Body of pancreas (tissue), 4 donors: ENCODE results near the gene GARNL3. TPM values are rescaled to one million over a fixed set of nuclear protein-coding genes. Genes with fewer than 3 reads are reported as not detected.
A peak's percentile ranks its signal among the peaks of the same experiment; 100 is the strongest.

Experiments
- ATAC-seq: fragments of 150-250 bp; one replicate; pipeline ENCODE4 v1.9.1; 2016
- DNase-seq, 4 donors: peaks; one replicate each; pipeline ENCODE4 v3.0.0-alpha.2; 2019
- H3K27ac ChIP-seq, 4 donors: fragments of 200-600 bp; sonication (generic); 1 replicate in 3 of 4; 2 replicates in 1 of 4; pipeline versions ENCODE4 v1.5.1 to v1.6.1; 2016 to 2019; ENCODE audit warnings: mild to moderate bottlenecking in 1 of 4, mixed read lengths in 1 of 4, moderate library complexity in 1 of 4
- H3K27me3 ChIP-seq, 2 donors: fragments of 200-600 bp; sonication (generic); one replicate each; pipeline ENCODE4 v1.6.0; 2016; ENCODE audit warnings: mild to moderate bottlenecking in 1 of 2
- H3K36me3 ChIP-seq, 2 donors: fragments of 200-600 bp; sonication (generic); replicated peaks in 1 of 2; 2 replicates each; pipeline ENCODE4 v1.5.1; 2016; ENCODE audit warnings: low read depth in 2 of 2; ENCODE audit not compliant: insufficient read depth in 1 of 2
- H3K4me1 ChIP-seq: fragments of 200-600 bp; sonication (generic); one replicate; pipeline ENCODE4 v1.6.0; 2016
- H3K4me3 ChIP-seq, 2 donors: fragments of 200-600 bp; sonication (generic); 1 replicate in 1 of 2; 2 replicates in 1 of 2; pipeline ENCODE4 v1.5.1; 2016 to 2019
- H3K9me3 ChIP-seq, 3 donors: fragments of 200-600 bp; sonication (generic); 1 replicate in 2 of 3; 2 replicates in 1 of 3; pipeline ENCODE4 v1.5.1; 2016
- POLR2A ChIP-seq, 3 donors: fragments of 450-650 bp; IDR thresholded peaks; one replicate each; pipeline ENCODE4 v1.6.1; 2016; ENCODE audit warnings: antibody characterized with exemption in 3 of 3, mild to moderate bottlenecking in 2 of 3
- WGBS, 2 donors: methylation state at CpG; one replicate each; pipeline ENCODE4 v1.1.5; 2017; 5-methylcytosine and 5-hydroxymethylcytosine counted together
- intact Hi-C: fragments of 100-400 bp; cut with DNase I; formaldehyde crosslinking; loops from one replicate; pipeline ENCODE4 v1.15.1; 2023
- total RNA-seq, 2 donors: library from RNA; depleted of rRNA; stranded (reverse); fragments of >200 nt; gene quantifications; one replicate each; pipeline ENCODE4 v1.1.0, GENCODE V29; 2016
- TF ChIP-seq, protein P1 (sequence below), 7 experiments: fragments of 450-650 bp in 4 of 7; fragments of 200-600 bp in 3 of 7; sonication (generic) in 3 of 7; IDR thresholded peaks; one replicate each; pipeline ENCODE4 v1.5.1; 2016 to 2019; ENCODE audit warnings: antibody characterized with exemption in 7 of 7

Gene GARNL3
- total RNA-seq, 2 donors from 2014 or later: 5.9 to 23.6 TPM

DNA sequence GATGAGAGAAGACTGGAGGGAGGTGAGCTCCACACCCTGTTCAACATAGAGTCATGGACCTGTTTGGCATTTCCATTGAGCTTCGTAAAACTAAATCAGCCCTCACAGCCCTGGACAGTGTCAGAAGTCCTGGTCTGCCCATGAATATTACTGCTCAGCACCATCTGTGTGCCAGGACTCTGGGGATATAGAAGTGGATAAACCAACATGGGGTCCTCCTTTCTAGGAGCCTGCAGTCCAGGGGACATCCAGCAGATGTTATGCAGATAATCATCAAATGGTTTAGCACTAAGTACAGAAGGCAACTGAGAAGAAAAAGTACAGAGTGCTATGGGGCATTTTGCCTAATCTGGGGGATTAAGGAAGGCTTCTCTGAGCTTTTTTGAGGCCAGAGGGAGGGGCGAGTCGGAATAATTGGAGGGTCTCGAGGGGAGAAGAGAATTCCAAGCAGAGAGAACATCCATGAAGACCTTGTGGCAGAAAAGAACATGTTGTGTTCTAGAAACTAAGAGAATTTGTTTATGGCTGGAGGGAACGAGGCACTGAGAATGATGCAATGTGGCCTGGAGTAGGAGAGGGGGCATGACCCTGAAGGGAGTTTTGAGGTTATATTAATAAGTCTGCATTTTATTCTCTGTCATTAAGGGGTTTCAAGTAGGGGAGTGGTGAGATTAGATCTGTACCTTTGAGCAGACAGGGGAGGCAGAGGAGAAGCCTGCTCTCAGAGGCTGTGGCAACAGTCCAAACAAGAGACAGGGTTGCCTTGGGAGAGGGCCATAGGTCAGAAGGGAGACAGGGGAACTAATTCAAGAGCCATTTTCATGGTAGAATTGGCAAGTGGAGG is 68.9 kb downstream of the GARNL3 start:
- Histone ChIP-seq H3K9me3 (no peaks in the 10 kb centered on the region), H3K36me3 (no peaks in the 10 kb centered on the region), H3K4me3 (no peak overlapping the region), H3K27me3 (no peaks in the 10 kb centered on the region), H3K4me1 (peaks cover 14% of the 10 kb centered on the region), H3K27ac (no peak overlapping the region)
- no peak for TF ChIP-seq POLR2A (IDR thresholded peaks at IDR 0.05)
- TF ChIP-seq, protein P1, sequence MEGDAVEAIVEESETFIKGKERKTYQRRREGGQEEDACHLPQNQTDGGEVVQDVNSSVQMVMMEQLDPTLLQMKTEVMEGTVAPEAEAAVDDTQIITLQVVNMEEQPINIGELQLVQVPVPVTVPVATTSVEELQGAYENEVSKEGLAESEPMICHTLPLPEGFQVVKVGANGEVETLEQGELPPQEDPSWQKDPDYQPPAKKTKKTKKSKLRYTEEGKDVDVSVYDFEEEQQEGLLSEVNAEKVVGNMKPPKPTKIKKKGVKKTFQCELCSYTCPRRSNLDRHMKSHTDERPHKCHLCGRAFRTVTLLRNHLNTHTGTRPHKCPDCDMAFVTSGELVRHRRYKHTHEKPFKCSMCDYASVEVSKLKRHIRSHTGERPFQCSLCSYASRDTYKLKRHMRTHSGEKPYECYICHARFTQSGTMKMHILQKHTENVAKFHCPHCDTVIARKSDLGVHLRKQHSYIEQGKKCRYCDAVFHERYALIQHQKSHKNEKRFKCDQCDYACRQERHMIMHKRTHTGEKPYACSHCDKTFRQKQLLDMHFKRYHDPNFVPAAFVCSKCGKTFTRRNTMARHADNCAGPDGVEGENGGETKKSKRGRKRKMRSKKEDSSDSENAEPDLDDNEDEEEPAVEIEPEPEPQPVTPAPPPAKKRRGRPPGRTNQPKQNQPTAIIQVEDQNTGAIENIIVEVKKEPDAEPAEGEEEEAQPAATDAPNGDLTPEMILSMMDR (IDR thresholded peaks at IDR 0.05): no peak
- ATAC-seq (peak; percentile 24), DNase-seq (no peak)
- intact Hi-C loops: no loop called here
- WGBS, 2 donors: 75 to 82% methylated on average over 5 of the region's 5 CpGs

DNA sequence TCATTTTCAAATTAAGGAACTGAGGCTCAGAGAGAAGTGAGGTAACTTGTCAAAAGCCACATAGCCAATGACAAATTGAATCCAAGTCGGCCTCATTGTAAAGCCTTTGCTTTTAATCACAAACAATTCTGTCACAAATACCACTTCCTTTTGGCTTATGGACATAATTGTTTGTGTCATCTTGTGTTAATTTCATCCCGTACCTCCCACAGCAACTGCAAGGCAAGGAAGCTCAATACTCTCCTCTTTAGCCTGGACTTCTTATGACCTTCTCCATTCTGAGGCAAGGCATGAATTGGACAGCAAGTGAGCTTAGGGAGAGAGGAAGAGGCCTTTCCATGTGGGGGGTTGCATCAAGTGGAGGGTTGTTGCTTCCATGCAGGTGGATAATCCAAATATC is 70.2 kb downstream of the GARNL3 start:
- intact Hi-C loops: no loop called here
- TF ChIP-seq, protein P1 (IDR thresholded peaks at IDR 0.05): no peak
- no peak for TF ChIP-seq POLR2A (IDR thresholded peaks at IDR 0.05)
- Histone ChIP-seq H3K36me3 (no peaks in the 10 kb centered on the region), H3K4me3 (no peak overlapping the region), H3K27ac (no peak overlapping the region), H3K27me3 (no peaks in the 10 kb centered on the region), H3K4me1 (peaks cover 14% of the 10 kb centered on the region), H3K9me3 (no peaks in the 10 kb centered on the region)
- 68 to 70% methylated on average over 2 of the region's 2 CpGs for WGBS, 2 donors
- DNase-seq (no peak), ATAC-seq (no peak)

DNA sequence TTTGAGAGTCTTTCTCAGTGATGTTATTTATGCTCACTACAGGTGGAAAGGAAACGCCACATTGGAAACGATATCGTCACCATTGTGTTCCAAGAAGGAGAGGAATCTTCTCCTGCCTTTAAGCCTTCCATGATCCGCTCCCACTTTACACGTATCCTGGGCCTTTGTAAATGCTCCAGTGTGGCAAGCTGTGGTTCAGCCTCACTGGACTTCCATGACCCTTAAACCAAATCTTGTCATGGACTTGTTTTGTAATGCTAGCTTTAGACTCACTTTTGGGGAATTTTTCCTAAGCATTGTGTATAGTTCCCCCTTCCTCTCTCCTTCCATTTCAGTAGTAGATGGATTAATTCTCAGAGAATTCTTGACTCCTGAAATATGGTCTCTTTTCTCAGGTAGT is 71.5 kb downstream of the GARNL3 start:
- Histone ChIP-seq H3K36me3 (no peaks in the 10 kb centered on the region), H3K4me3 (no peak overlapping the region), H3K9me3 (no peaks in the 10 kb centered on the region), H3K27me3 (no peaks in the 10 kb centered on the region), H3K4me1 (peaks cover 14% of the 10 kb centered on the region), H3K27ac (no peak overlapping the region)
- WGBS, 2 donors: 90 to 93% methylated on average over 5 of the region's 5 CpGs
- DNase-seq (no peak), ATAC-seq (no peak)
- intact Hi-C loops: no loop called here
- TF ChIP-seq POLR2A (IDR thresholded peaks at IDR 0.05): no peak
- TF ChIP-seq, protein P1 (IDR thresholded peaks at IDR 0.05): no peak

DNA sequence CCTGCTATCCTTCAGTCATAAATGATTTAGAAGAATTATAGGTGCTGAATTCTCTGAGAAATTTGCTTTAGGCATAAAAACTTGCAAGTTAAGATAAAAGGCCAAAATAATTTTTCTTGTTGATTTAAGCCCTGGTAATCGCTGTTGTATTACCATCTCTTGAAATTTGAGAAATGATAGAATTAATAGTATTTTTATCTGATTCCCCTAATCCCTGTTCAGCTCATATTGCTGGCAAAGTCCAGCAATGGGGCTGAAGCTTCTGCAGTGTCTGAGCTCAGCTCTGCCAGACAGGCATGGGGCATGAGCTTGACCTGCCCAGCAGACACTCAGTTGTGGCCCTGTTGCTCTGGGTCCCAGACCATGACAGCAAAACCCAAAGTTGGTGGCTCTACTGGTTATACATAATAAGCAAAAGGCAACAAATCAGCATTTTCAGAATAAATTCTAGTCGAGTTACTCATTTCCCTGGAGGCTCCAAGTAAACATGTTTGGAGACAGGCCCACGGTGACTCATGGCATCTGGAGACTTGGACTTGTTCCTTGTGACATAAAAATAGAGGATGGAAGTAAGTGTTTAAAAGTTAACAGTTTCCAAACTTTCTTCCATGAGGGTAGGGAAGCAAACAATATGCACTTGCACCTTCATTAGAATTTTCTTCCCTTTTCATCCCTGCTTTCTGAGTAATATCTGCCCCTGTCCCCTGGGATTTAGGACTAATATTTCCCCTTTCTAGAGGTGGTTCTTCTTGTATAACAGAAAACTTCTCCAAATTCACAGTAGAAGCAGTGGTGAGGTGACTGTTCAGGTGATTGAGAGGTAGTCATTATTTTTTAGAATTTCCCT is 72.2 kb downstream of the GARNL3 start:
- WGBS, 2 donors: 22 to 30% methylated on average over 3 of the region's 3 CpGs
- Histone ChIP-seq H3K9me3 (no peaks in the 10 kb centered on the region), H3K4me1 (peaks cover 14% of the 10 kb centered on the region), H3K27ac (peak overlapping the region in 3 of 4 donors; percentile 4 to 40 (median 6)), H3K4me3 (no peak overlapping the region), H3K36me3 (no peaks in the 10 kb centered on the region), H3K27me3 (no peaks in the 10 kb centered on the region)
- ATAC-seq: peak; percentile 74
- TF ChIP-seq POLR2A (IDR thresholded peaks at IDR 0.05): no peak
- TF ChIP-seq, protein P1 (IDR thresholded peaks at IDR 0.05): no peak
- peak; percentile 64 to 82 (median 70) for DNase-seq
- intact Hi-C loops: no loop called here
